ENCODE measurements around the gene ABHD16B.

Gene ABHD16B

DNA sequence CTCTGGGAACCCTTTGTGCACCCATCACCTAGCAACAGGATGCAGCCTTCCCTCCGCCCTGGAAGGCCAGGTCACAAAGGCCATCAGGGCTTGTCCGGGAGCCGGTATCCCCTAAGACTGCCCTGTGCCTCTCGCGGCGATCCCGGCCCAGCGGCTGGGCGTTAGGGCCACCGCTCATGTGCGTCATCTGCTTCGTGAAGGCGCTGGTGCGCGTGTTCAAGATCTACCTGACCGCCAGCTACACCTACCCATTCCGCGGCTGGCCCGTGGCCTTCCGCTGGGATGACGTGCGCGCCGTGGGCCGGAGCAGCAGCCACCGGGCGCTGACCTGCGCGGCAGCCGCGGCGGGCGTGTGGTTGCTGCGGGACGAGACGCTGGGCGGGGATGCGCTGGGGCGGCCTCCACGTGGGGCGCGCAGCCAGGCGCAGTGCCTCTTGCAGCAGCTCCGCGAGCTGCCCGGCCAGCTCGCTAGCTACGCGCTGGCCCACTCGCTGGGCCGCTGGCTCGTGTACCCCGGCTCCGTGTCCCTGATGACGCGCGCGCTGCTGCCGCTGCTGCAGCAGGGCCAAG lies at the start of gene ABHD16B:
TSS of gene ABHD16B (plus strand) at position 134 of the 570 bp plus-strand sequence. CDS start at position 177, 43 bp downstream.
- TF ChIP-seq ZNF274 (IDR thresholded peaks at IDR 0.05; ENCODE audit: low read depth, low read length): no peak
- no peak for TF ChIP-seq SUZ12 (IDR thresholded peaks at IDR 0.05; ENCODE audit: extremely low read depth, insufficient read depth, insufficient read length)
- TF ChIP-seq YY1 (IDR thresholded peaks at IDR 0.05; ENCODE audit: insufficient read depth, insufficient read length): no peak
- peak within 1 kb of the TSS; percentile 6 for H3K9ac ChIP-seq (ENCODE audit: insufficient read length, low read depth)
- H3K27me3 ChIP-seq (ENCODE audit: insufficient read depth, insufficient read length): no peaks in the 10 kb centered on the region

GRCh38 chr20:63814891-63815614 lies 46.2 kb upstream of the ABHD16B start:
- peaks cover 13% of the 10 kb centered on the region for H3K36me3 ChIP-seq (ENCODE audit: insufficient read depth, insufficient read length, low read length)
- DNase-seq (ENCODE audit: low read depth, low spot score): no peak
- peaks cover 8% of the 10 kb centered on the region for H3K4me1 ChIP-seq (ENCODE audit: insufficient read depth, insufficient read length)
- H3K9me3 ChIP-seq (ENCODE audit: insufficient read depth, low read length): no peaks in the 10 kb centered on the region
- TF ChIP-seq ZNF274 (IDR thresholded peaks at IDR 0.05; ENCODE audit: low read depth, low read length) (no peak), SUZ12 (IDR thresholded peaks at IDR 0.05; ENCODE audit: extremely low read depth, insufficient read depth, insufficient read length) (no peak), YY1 (IDR thresholded peaks at IDR 0.05; ENCODE audit: insufficient read depth, insufficient read length) (no peak)
- no peaks in the 10 kb centered on the region for H3K27me3 ChIP-seq (ENCODE audit: insufficient read depth, insufficient read length)
- H3K9ac ChIP-seq (ENCODE audit: insufficient read length, low read depth): no peak overlapping the region
- H3K4me3 ChIP-seq (ENCODE audit: insufficient read length, low read depth): no peak overlapping the region

More for the DNA sequence above, at the start of gene ABHD16B:
- H3K9me3 ChIP-seq (ENCODE audit: insufficient read depth, low read length): no peaks in the 10 kb centered on the region
- no peak within 1 kb of the TSS for H3K4me3 ChIP-seq (ENCODE audit: insufficient read length, low read depth)
- peaks cover 45% of the 10 kb centered on the region for H3K36me3 ChIP-seq (ENCODE audit: insufficient read depth, insufficient read length, low read length)
- DNase-seq (ENCODE audit: low read depth, low spot score): no peak
- H3K4me1 ChIP-seq (ENCODE audit: insufficient read depth, insufficient read length): peaks cover 43% of the 10 kb centered on the region

DNA sequence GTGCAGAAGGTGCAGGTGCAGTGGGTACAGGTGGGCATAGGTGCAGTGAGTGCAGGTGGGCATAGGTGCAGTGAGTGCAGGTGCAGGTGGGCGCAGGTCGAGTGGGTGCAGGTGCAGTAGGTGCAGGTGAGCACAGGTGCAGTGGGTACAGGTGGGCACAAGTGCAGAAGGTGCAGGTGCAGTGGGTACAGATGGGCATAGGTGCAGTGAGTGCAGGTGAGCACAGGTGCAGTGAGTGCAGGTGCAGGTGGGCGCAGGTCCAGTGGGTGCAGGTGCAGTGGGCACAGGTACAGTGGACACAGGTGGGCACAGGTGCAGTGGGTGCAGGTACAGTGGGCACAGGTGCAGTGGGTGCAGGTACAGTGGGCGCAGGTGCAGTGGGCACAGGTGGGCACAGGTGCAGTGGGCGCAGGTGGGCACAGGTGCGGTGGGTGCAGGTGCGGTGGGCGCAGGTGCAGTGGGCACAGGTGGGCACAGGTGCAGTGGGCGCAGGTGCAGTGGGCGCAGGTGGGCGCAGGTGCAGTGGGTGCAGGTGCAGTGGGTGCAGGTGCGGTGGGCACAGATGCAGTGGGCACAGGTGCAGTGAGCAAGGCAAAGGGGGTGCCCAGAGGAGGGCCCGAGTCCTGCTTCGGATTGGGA lies 45.6 kb upstream of the ABHD16B start:
- Histone ChIP-seq H3K27me3 (ENCODE audit: insufficient read depth, insufficient read length) (no peaks in the 10 kb centered on the region), H3K4me1 (ENCODE audit: insufficient read depth, insufficient read length) (peaks cover 8% of the 10 kb centered on the region), H3K4me3 (ENCODE audit: insufficient read length, low read depth) (no peak overlapping the region), H3K36me3 (ENCODE audit: insufficient read depth, insufficient read length, low read length) (peaks cover 13% of the 10 kb centered on the region), H3K9me3 (ENCODE audit: insufficient read depth, low read length) (no peaks in the 10 kb centered on the region), H3K9ac (ENCODE audit: insufficient read length, low read depth) (no peak overlapping the region)
- DNase-seq (ENCODE audit: low read depth, low spot score): no peak
- no peak for TF ChIP-seq SUZ12 (IDR thresholded peaks at IDR 0.05; ENCODE audit: extremely low read depth, insufficient read depth, insufficient read length)
- no peak for TF ChIP-seq ZNF274 (IDR thresholded peaks at IDR 0.05; ENCODE audit: low read depth, low read length)
- no peak for TF ChIP-seq YY1 (IDR thresholded peaks at IDR 0.05; ENCODE audit: insufficient read depth, insufficient read length)

DNA sequence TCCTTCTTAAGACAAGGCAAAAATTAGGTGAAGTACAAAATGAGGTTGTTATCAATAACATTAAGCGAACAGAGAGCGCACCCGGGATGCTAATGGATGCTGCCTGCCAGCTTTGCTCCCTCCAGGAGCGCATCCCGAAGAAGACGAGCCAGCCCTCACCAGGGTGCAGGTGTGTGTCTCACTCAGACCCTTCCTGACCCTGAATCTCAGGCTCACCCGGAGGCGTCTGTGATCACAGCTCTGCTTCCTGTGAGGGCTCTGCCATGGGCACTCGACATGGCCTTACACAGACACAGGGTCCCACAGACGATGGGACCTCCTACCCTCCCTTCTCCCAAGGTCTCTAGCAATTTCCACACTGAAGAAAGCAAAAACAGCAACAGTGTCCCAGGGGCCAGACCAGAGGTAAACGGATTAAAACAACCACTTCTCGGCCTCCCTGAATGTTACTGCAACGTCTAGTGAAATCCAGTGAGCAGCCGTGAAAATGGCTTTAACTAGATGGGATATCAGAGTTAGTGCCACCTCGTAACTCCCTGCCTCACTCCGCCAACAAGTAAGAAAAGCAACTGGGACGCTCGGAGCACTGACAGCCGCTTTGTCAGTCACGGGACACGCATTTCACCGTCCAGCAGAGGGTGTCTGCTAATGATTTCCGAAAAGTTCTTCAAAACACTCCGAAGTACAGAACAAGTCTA lies 41.9 kb upstream of the ABHD16B start:
- H3K4me1 ChIP-seq (ENCODE audit: insufficient read depth, insufficient read length): peaks cover 14% of the 10 kb centered on the region
- DNase-seq (ENCODE audit: low read depth, low spot score): no peak
- H3K9me3 ChIP-seq (ENCODE audit: insufficient read depth, low read length): no peaks in the 10 kb centered on the region
- H3K9ac ChIP-seq (ENCODE audit: insufficient read length, low read depth): no peak overlapping the region
- H3K27me3 ChIP-seq (ENCODE audit: insufficient read depth, insufficient read length): no peaks in the 10 kb centered on the region
- peaks cover 19% of the 10 kb centered on the region for H3K36me3 ChIP-seq (ENCODE audit: insufficient read depth, insufficient read length, low read length)
- TF ChIP-seq ZNF274 (IDR thresholded peaks at IDR 0.05; ENCODE audit: low read depth, low read length): no peak
- no peak for TF ChIP-seq YY1 (IDR thresholded peaks at IDR 0.05; ENCODE audit: insufficient read depth, insufficient read length)
- TF ChIP-seq SUZ12 (IDR thresholded peaks at IDR 0.05; ENCODE audit: extremely low read depth, insufficient read depth, insufficient read length): no peak
- no peak overlapping the region for H3K4me3 ChIP-seq (ENCODE audit: insufficient read length, low read depth)

DNA sequence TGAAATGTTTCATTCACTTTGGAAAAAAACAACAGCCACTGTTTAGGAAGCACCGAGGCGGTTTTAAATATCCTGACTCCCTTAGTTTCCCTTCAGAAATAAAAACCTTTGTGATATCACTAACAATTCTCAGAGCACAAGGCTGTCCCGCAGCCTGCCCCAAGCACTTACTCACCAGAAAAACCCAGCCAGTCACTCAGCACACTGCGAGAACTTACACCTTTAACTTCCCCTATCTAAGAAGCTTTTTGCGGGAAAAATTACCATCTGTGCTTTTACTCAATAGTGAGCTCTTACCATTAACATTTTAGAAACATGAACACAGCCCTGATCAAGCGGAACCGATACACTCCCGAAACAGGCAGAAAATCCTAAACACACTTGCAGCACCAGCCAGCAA lies 39.5 kb upstream of the ABHD16B start:
- Histone ChIP-seq H3K4me1 (ENCODE audit: insufficient read depth, insufficient read length) (peaks cover 20% of the 10 kb centered on the region), H3K4me3 (ENCODE audit: insufficient read length, low read depth) (no peak overlapping the region), H3K9me3 (ENCODE audit: insufficient read depth, low read length) (no peaks in the 10 kb centered on the region), H3K27me3 (ENCODE audit: insufficient read depth, insufficient read length) (no peaks in the 10 kb centered on the region), H3K9ac (ENCODE audit: insufficient read length, low read depth) (no peak overlapping the region), H3K36me3 (ENCODE audit: insufficient read depth, insufficient read length, low read length) (peaks cover 10% of the 10 kb centered on the region)
- no peak for TF ChIP-seq YY1 (IDR thresholded peaks at IDR 0.05; ENCODE audit: insufficient read depth, insufficient read length)
- no peak for TF ChIP-seq SUZ12 (IDR thresholded peaks at IDR 0.05; ENCODE audit: extremely low read depth, insufficient read depth, insufficient read length)
- TF ChIP-seq ZNF274 (IDR thresholded peaks at IDR 0.05; ENCODE audit: low read depth, low read length): no peak
- no peak for DNase-seq (ENCODE audit: low read depth, low spot score)

DNA sequence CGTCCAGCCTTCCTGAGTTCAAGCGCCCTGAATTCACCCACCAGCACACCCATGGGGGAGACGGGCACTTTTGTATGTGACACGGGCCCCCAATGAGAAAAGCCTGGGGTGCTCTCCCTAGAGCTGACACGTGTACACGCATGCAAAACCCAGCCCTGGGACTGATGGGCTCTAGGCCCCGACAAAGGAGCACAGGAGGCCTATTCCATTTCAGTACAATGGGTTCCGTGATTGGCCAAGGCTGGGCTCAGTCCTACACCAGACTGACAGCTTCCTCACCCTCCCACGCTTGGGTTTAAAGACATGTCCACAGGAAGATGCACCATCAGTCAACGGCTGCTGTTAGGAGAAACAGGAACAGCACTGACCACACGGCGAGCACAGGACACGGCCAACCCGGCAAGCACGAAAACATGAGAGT lies 39.0 kb upstream of the ABHD16B start:
- Histone ChIP-seq H3K9me3 (ENCODE audit: insufficient read depth, low read length) (no peaks in the 10 kb centered on the region), H3K27me3 (ENCODE audit: insufficient read depth, insufficient read length) (no peaks in the 10 kb centered on the region), H3K4me1 (ENCODE audit: insufficient read depth, insufficient read length) (peaks cover 22% of the 10 kb centered on the region), H3K36me3 (ENCODE audit: insufficient read depth, insufficient read length, low read length) (peaks cover 10% of the 10 kb centered on the region), H3K9ac (ENCODE audit: insufficient read length, low read depth) (no peak overlapping the region), H3K4me3 (ENCODE audit: insufficient read length, low read depth) (no peak overlapping the region)
- no peak for DNase-seq (ENCODE audit: low read depth, low spot score)
- TF ChIP-seq ZNF274 (IDR thresholded peaks at IDR 0.05; ENCODE audit: low read depth, low read length) (no peak), SUZ12 (IDR thresholded peaks at IDR 0.05; ENCODE audit: extremely low read depth, insufficient read depth, insufficient read length) (no peak), YY1 (IDR thresholded peaks at IDR 0.05; ENCODE audit: insufficient read depth, insufficient read length) (no peak)
